ENCODE results near the gene NCAM1.

NCAM1 gene

DNA sequence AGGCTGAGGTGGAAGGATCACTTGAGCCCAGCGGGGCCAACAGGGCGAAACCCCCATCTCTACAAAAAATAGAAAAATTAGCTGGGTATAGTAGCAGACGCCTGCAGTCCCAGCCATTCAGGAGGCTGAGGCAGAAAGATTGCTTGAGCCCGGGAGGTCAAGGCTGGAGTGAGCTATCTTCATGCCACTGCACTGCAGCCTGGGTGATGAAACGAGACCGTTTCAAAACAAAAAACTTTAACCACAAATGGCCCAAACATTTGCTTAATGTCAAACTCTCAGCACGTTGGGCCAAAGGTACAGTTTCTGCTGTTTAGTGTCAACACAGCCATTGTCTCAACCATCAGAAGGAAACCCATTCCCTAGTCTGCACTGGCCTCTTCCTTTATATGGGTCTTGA lies 284.0 kb downstream of the NCAM1 start:
- Histone ChIP-seq H3K4me3 (ENCODE audit: low read length) (no peak overlapping the region), H3K36me3 (ENCODE audit: insufficient read depth, low read length) (no peaks in the 10 kb centered on the region), H3K9ac (ENCODE audit: low read depth, low read length) (no peak overlapping the region), H3K4me1 (ENCODE audit: insufficient read depth, low read length) (peaks cover 23% of the 10 kb centered on the region), H3K27me3 (ENCODE audit: insufficient read depth, low read length) (no peaks in the 10 kb centered on the region), H3K27ac (ENCODE audit: low read depth, low read length) (no peak overlapping the region), H3K9me3 (ENCODE audit: insufficient read depth, low read depth, low read length) (no peaks in the 10 kb centered on the region)
- 94% methylated on average over 5 of the region's 7 CpGs for WGBS

DNA sequence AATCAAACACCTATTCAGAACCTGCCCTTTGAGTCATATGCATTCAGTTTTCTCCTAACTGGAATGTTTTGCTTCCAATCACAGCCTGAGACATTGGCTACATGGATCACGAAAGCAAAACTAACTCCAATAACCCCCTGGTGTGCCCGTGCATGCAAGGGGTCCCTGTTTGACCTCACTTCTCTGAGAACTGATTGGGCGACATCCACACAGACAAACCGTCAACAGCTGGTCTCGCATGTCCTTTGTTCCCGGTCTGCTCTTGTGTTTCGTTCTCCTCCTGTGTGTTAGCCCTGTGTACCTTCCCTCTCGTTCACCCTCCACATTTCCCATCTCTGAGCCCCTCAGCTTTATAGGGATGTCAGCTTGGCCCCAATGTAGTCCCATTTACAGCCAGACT lies 286.0 kb downstream of the NCAM1 start:
- Histone ChIP-seq H3K9ac (ENCODE audit: low read depth, low read length) (no peak overlapping the region), H3K4me1 (ENCODE audit: insufficient read depth, low read length) (peaks cover 23% of the 10 kb centered on the region), H3K36me3 (ENCODE audit: insufficient read depth, low read length) (no peaks in the 10 kb centered on the region), H3K27ac (ENCODE audit: low read depth, low read length) (no peak overlapping the region), H3K27me3 (ENCODE audit: insufficient read depth, low read length) (no peaks in the 10 kb centered on the region), H3K9me3 (ENCODE audit: insufficient read depth, low read depth, low read length) (no peaks in the 10 kb centered on the region), H3K4me3 (ENCODE audit: low read length) (no peak overlapping the region)
- WGBS: 69% methylated on average over 8 of the region's 8 CpGs

DNA sequence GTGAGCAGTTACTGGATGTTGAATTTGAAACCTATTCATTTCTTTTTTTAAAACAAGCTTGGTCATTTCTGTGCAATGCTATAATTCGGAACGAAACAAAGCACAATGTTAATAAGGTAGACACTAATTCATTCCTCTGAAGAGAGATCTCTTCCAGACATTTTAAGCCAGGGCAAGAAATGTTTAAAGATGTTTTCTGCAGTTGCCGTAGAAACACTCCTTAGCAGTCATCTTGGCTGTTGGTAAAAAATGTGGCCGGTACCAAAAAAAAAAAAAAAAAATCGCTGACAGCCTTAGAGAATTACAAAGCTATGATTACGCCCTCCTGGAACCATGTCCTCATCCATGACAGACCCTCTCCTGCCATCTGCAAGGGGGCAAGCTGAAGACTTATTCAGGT lies 286.7 kb downstream of the NCAM1 start:
- Histone ChIP-seq H3K9ac (ENCODE audit: low read depth, low read length) (no peak overlapping the region), H3K27ac (ENCODE audit: low read depth, low read length) (no peak overlapping the region), H3K36me3 (ENCODE audit: insufficient read depth, low read length) (no peaks in the 10 kb centered on the region), H3K4me1 (ENCODE audit: insufficient read depth, low read length) (peaks cover 18% of the 10 kb centered on the region), H3K4me3 (ENCODE audit: low read length) (no peak overlapping the region), H3K9me3 (ENCODE audit: insufficient read depth, low read depth, low read length) (no peaks in the 10 kb centered on the region), H3K27me3 (ENCODE audit: insufficient read depth, low read length) (no peaks in the 10 kb centered on the region)
- 93% methylated on average over 6 of the region's 6 CpGs for WGBS

DNA sequence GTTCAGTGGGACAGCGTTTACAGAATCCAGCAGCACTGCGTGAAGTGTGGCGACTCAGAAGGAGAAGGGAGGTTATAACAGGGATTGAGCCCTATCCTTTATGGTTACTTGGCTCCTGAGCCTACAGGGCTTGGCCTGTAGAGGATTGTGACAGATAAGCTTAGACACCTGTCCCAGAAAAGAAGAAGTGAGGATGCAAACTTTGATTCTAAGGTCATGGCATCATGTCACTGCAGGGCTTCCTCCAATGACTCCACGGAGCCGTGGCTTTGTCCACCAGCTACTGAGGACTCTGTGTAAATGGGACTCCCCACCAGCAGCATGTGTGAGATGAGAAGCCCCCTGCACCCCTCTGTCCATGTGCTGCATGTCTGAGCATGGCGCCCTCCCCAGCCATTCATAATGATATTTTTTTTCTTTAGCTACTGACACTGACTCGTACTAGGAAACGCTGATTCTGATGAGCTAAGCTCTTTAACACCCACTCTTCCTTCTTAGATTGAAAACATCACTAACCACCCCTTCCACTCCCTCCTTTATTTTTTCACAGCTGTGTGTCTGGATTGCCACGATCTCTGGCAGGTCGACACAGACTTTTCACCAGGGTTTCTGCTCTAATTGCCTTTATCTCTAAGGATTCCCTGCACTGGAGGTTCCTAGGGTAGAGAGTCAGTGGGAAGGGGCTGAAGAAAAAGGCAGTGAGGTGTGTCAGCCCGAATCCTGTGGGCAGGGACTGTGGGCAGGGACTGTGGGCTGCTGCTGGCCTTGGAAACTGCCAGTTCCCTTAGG lies 287.7 kb downstream of the NCAM1 start:
- 92% methylated on average over 11 of the region's 11 CpGs for WGBS
- no peak overlapping the region for H3K9ac ChIP-seq (ENCODE audit: low read depth, low read length)
- no peak overlapping the region for H3K4me3 ChIP-seq (ENCODE audit: low read length)
- no peaks in the 10 kb centered on the region for H3K36me3 ChIP-seq (ENCODE audit: insufficient read depth, low read length)
- H3K27me3 ChIP-seq (ENCODE audit: insufficient read depth, low read length): no peaks in the 10 kb centered on the region
- H3K9me3 ChIP-seq (ENCODE audit: insufficient read depth, low read depth, low read length): no peaks in the 10 kb centered on the region
- no peak overlapping the region for H3K27ac ChIP-seq (ENCODE audit: low read depth, low read length)
- peaks cover 10% of the 10 kb centered on the region for H3K4me1 ChIP-seq (ENCODE audit: insufficient read depth, low read length)

DNA sequence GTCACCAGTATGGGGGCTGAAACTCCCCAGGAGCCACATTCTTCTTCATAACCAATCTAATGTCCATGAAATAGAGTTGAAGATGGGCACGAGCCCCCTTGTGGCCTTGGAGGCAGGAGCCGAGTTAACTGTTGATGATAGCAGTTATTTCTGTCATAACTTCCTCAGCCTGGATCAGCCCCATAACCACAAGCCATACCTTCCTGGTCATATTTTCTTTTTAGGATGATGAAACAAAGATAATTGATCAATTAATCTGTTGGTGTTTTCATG lies 288.2 kb downstream of the NCAM1 start:
- Histone ChIP-seq H3K9me3 (ENCODE audit: insufficient read depth, low read depth, low read length) (no peaks in the 10 kb centered on the region), H3K4me1 (ENCODE audit: insufficient read depth, low read length) (peaks cover 10% of the 10 kb centered on the region), H3K36me3 (ENCODE audit: insufficient read depth, low read length) (no peaks in the 10 kb centered on the region), H3K4me3 (ENCODE audit: low read length) (no peak overlapping the region), H3K9ac (ENCODE audit: low read depth, low read length) (no peak overlapping the region), H3K27ac (ENCODE audit: low read depth, low read length) (no peak overlapping the region), H3K27me3 (ENCODE audit: insufficient read depth, low read length) (no peaks in the 10 kb centered on the region)
- 100% methylated on average over 1 of the region's 2 CpGs for WGBS

DNA sequence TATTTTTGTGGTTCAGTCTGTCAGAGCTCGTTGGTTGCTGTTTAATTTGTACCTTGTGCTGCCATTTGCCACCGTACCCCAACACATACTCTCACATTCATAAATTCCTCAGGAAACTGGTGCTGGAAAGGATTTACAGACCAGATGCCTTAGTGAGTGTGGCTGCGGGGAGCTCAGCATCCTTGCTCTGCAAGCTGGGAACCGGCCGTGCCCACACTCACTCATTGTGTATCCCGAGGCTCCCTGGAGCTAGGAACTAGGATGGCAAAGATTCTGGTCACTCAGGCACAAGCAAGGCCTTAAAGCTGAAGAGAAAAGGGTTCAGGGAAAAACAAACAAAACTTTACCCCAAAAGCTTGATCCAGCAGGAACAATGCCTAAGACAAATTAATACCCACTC lies 288.6 kb downstream of the NCAM1 start:
- WGBS: 88% methylated on average over 6 of the region's 6 CpGs
- H3K4me3 ChIP-seq (ENCODE audit: low read length): no peak overlapping the region
- no peaks in the 10 kb centered on the region for H3K27me3 ChIP-seq (ENCODE audit: insufficient read depth, low read length)
- no peak overlapping the region for H3K27ac ChIP-seq (ENCODE audit: low read depth, low read length)
- peaks cover 10% of the 10 kb centered on the region for H3K4me1 ChIP-seq (ENCODE audit: insufficient read depth, low read length)
- no peaks in the 10 kb centered on the region for H3K9me3 ChIP-seq (ENCODE audit: insufficient read depth, low read depth, low read length)
- no peak overlapping the region for H3K9ac ChIP-seq (ENCODE audit: low read depth, low read length)
- no peaks in the 10 kb centered on the region for H3K36me3 ChIP-seq (ENCODE audit: insufficient read depth, low read length)

DNA sequence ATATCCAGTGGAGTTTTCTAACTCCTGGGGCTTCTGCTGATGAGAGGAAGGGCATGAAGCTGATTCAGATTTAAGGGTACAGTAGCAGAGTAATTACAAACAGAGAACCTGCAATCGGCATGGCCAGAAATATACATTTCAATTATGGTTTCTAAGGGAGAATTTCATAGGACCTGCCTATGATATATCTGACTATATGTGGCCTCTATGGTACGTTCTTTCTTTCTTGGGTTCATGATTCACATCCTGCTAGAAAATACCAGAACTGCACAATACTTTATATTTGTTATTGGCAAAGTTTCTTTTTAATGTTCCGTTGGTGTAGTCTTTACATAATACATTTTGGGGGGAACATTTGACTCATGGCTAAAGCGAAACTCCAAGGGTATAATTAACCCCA lies 290.1 kb downstream of the NCAM1 start:
- WGBS: 88% methylated on average over 3 of the region's 4 CpGs
- H3K4me3 ChIP-seq (ENCODE audit: low read length): no peak overlapping the region
- H3K9me3 ChIP-seq (ENCODE audit: insufficient read depth, low read depth, low read length): no peaks in the 10 kb centered on the region
- peaks cover 10% of the 10 kb centered on the region for H3K4me1 ChIP-seq (ENCODE audit: insufficient read depth, low read length)
- H3K27ac ChIP-seq (ENCODE audit: low read depth, low read length): no peak overlapping the region
- no peak overlapping the region for H3K9ac ChIP-seq (ENCODE audit: low read depth, low read length)
- H3K36me3 ChIP-seq (ENCODE audit: insufficient read depth, low read length): no peaks in the 10 kb centered on the region
- H3K27me3 ChIP-seq (ENCODE audit: insufficient read depth, low read length): no peaks in the 10 kb centered on the region

DNA sequence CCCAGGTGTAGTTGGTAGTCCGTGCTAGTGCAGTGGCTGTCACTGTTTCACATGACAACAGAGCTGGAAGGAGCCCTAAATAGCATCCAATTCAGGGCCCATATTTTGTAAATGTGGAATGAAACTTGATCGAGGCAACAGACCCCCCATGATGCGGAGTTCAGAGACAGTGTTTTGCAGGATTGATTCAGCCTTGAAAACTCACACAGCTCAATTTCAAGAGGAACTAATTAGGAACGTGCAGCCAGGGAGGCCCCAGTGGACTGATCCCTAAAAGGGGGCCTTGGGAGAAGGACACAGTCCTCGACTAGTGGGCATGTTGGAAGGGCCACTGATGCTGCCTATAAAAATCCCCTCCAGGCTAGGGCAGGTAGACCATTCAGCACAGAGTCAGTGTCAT lies 292.2 kb downstream of the NCAM1 start:
- Histone ChIP-seq H3K27ac (ENCODE audit: low read depth, low read length) (no peak overlapping the region), H3K36me3 (ENCODE audit: insufficient read depth, low read length) (no peaks in the 10 kb centered on the region), H3K4me3 (ENCODE audit: low read length) (no peak overlapping the region), H3K4me1 (ENCODE audit: insufficient read depth, low read length) (no peaks in the 10 kb centered on the region), H3K27me3 (ENCODE audit: insufficient read depth, low read length) (no peaks in the 10 kb centered on the region), H3K9ac (ENCODE audit: low read depth, low read length) (no peak overlapping the region), H3K9me3 (ENCODE audit: insufficient read depth, low read depth, low read length) (no peaks in the 10 kb centered on the region)
- WGBS: 74% methylated on average over 5 of the region's 5 CpGs

DNA sequence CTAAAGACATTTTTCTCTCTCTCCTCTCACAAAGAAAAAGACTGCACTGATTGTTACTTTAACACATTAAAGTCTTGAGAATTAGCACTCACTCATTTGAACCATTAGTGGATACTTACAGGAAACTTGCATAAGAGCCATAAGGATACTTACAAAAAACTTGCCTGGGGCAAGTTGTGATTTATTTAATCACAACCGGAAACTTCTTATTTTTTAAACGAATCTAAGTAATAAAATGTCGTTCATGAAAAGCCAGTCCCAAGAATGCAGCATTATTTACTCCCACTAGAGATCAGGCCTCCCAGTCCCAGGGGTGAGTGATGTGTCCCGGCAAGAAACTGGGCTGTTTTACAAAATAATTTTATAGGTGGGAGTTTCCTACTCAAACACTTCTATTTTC lies 293.9 kb downstream of the NCAM1 start:
- Histone ChIP-seq H3K27ac (ENCODE audit: low read depth, low read length) (no peak overlapping the region), H3K9me3 (ENCODE audit: insufficient read depth, low read depth, low read length) (no peaks in the 10 kb centered on the region), H3K9ac (ENCODE audit: low read depth, low read length) (no peak overlapping the region), H3K27me3 (ENCODE audit: insufficient read depth, low read length) (no peaks in the 10 kb centered on the region), H3K4me1 (ENCODE audit: insufficient read depth, low read length) (no peaks in the 10 kb centered on the region), H3K36me3 (ENCODE audit: insufficient read depth, low read length) (no peaks in the 10 kb centered on the region), H3K4me3 (ENCODE audit: low read length) (no peak overlapping the region)
- 77% methylated on average over 3 of the region's 4 CpGs for WGBS

DNA sequence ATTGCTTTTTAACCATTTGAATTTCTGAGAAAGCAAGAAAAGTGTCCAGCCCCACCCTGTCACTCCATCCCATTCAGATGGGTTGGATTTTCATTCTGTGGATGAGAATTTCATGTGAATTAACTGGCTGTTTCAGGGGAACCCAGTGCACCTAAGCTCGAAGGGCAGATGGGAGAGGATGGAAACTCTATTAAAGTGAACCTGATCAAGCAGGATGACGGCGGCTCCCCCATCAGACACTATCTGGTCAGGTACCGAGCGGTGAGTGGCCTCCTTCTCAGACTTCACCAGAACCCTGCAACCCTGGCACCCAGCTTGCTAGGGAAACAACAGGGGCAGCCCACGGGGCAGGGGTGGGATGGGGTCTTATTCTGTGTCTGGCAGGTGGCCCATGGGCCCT lies 294.5 kb downstream of the NCAM1 start:
- Histone ChIP-seq H3K27me3 (ENCODE audit: insufficient read depth, low read length) (no peaks in the 10 kb centered on the region), H3K36me3 (ENCODE audit: insufficient read depth, low read length) (no peaks in the 10 kb centered on the region), H3K4me1 (ENCODE audit: insufficient read depth, low read length) (no peaks in the 10 kb centered on the region), H3K4me3 (ENCODE audit: low read length) (no peak overlapping the region), H3K9ac (ENCODE audit: low read depth, low read length) (no peak overlapping the region), H3K27ac (ENCODE audit: low read depth, low read length) (no peak overlapping the region), H3K9me3 (ENCODE audit: insufficient read depth, low read depth, low read length) (no peaks in the 10 kb centered on the region)
- WGBS: 89% methylated on average over 6 of the region's 6 CpGs

DNA sequence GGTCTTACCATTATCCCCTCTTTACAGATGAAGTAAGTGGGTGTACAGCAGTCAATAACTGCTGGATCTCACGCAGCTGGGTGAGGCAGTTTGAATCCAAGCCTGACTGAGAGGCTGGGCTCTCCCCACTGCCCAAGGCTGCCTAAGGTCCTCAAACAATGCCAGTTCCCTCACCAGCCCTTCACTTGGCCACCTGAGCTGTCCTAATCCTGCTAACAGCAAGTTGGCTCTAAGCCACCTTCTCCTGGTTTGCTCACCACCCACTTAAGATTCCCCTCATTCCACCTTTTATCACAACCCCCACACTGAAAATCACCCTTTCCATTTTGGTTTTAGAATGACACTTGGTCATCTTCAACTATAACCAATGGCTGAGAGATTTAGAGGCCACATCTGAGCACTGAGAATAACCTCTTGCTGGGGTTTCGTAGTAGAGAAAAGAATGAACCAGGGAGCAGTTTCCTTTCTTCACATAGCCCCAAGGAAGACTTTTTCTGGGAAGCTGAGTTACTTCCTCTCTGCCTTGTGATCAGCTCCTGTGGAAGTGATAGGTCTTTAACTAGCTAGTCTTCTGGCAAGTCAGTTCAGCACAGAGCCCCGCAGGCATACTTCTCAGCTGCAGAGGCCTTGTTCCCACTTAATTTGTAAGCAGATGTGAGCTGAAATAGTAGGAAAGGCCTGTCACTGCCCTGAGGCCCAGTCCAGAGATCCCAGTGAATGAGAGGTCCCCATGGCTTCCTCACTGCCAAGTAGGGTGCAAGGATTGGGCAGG lies 295.4 kb downstream of the NCAM1 start:
- no peaks in the 10 kb centered on the region for H3K4me1 ChIP-seq (ENCODE audit: insufficient read depth, low read length)
- H3K9me3 ChIP-seq (ENCODE audit: insufficient read depth, low read depth, low read length): no peaks in the 10 kb centered on the region
- no peak overlapping the region for H3K4me3 ChIP-seq (ENCODE audit: low read length)
- H3K27ac ChIP-seq (ENCODE audit: low read depth, low read length): no peak overlapping the region
- WGBS: 90% methylated on average over 3 of the region's 3 CpGs
- no peaks in the 10 kb centered on the region for H3K27me3 ChIP-seq (ENCODE audit: insufficient read depth, low read length)
- no peak overlapping the region for H3K9ac ChIP-seq (ENCODE audit: low read depth, low read length)
- no peaks in the 10 kb centered on the region for H3K36me3 ChIP-seq (ENCODE audit: insufficient read depth, low read length)

DNA sequence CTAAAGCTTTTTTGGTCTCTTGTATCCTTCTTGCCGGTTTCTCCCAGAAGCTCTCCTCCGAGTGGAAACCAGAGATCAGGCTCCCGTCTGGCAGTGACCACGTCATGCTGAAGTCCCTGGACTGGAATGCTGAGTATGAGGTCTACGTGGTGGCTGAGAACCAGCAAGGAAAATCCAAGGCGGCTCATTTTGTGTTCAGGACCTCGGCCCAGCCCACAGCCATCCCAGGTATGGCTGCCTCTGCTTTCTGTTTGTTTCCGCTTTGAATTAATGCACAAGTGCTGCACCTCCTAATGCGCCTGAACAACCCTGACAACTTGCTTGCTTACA lies 298.8 kb downstream of the NCAM1 start:
- no peaks in the 10 kb centered on the region for H3K9me3 ChIP-seq (ENCODE audit: insufficient read depth, low read depth, low read length)
- WGBS: 94% methylated on average over 9 of the region's 9 CpGs

More for the DNA sequence above, 298.8 kb downstream of the NCAM1 start:
- Histone ChIP-seq H3K9ac (ENCODE audit: low read depth, low read length) (no peak overlapping the region), H3K4me3 (ENCODE audit: low read length) (no peak overlapping the region), H3K27me3 (ENCODE audit: insufficient read depth, low read length) (no peaks in the 10 kb centered on the region), H3K36me3 (ENCODE audit: insufficient read depth, low read length) (no peaks in the 10 kb centered on the region), H3K27ac (ENCODE audit: low read depth, low read length) (no peak overlapping the region), H3K4me1 (ENCODE audit: insufficient read depth, low read length) (no peaks in the 10 kb centered on the region)
